HG02763 (cell line): ENCODE results near the gene SYT7.

Experiments
- ATAC-seq: cut with Tn5 transposase; IDR thresholded peaks from one replicate; pipeline ENCODE4 v1.9.1; 2021; ENCODE audit warnings: mild to moderate bottlenecking, moderate library complexity; ENCODE audit not compliant: unreplicated experiment

Gene SYT7

GRCh38 chr11:61503135-61503770, 77.6 kb downstream of the SYT7 start:
- ATAC-seq, result no peak

GRCh38 chr11:61502522-61502921, 78.4 kb downstream of the SYT7 start:
- ATAC-seq, result no peak

- no peak for ATAC-seq
Measured at GRCh38 chr11:61499816-61500491, 80.9 kb downstream of the SYT7 start.

GRCh38 chr11:61498767-61499341, 82.0 kb downstream of the SYT7 start:
- ATAC-seq, result no peak

GRCh38 chr11:61497876-61498275, 83.0 kb downstream of the SYT7 start:
- no peak for ATAC-seq

- ATAC-seq, result no peak
Measured at GRCh38 chr11:61497473-61497872, 83.4 kb downstream of the SYT7 start.

GRCh38 chr11:61496602-61497400, 84.1 kb downstream of the SYT7 start:
- no peak for ATAC-seq

GRCh38 chr11:61495801-61496601, 84.9 kb downstream of the SYT7 start:
- no peak for ATAC-seq

- no peak for ATAC-seq
Measured at GRCh38 chr11:61494381-61494961, 86.4 kb downstream of the SYT7 start.

GRCh38 chr11:61491736-61492395, 89.0 kb downstream of the SYT7 start:
- no peak for ATAC-seq

GRCh38 chr11:61489833-61490721, 90.8 kb downstream of the SYT7 start:
- ATAC-seq, result no peak

GRCh38 chr11:61488651-61489291, 92.1 kb downstream of the SYT7 start:
- no peak for ATAC-seq

- no peak for ATAC-seq
Measured at GRCh38 chr11:61487342-61488025, 93.4 kb downstream of the SYT7 start.

- ATAC-seq, result no peak
Measured at GRCh38 chr11:61486779-61487178, 94.1 kb downstream of the SYT7 start.

- ATAC-seq, result no peak
Measured at GRCh38 chr11:61486011-61486620, 94.8 kb downstream of the SYT7 start.

- ATAC-seq, result no peak
Measured at GRCh38 chr11:61485080-61485479, 95.8 kb downstream of the SYT7 start.

- ATAC-seq, result no peak
Measured at GRCh38 chr11:61484541-61484940, 96.3 kb downstream of the SYT7 start.
